Measurements from ENCODE around the gene RSRC2.
"Not testable (repeated sequence)": the region's sequence is repeated elsewhere in the genome, so short reads cannot be mapped to it uniquely, and the experiment has no call there.

DNA sequence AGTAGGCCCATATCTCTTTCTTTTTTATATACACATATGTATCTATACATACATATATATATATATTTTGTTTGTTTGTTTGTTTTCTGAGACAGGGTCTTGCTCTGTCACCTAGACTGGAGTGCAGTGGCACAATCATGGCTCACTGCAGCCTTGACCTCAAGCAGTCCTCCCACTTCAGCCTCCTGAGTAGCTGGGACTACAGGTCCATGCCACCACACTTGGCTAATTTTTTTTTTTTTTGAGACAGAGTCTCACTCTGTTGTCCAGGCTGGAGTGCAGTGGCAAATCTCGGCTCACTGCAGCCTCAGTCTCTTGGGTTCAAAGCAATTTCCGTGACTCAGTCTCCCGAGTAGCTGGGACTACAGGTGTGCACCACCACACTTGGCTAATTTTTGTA, 38.9 kb downstream of the RSRC2 start:
- TF ChIP-seq, protein P1, sequence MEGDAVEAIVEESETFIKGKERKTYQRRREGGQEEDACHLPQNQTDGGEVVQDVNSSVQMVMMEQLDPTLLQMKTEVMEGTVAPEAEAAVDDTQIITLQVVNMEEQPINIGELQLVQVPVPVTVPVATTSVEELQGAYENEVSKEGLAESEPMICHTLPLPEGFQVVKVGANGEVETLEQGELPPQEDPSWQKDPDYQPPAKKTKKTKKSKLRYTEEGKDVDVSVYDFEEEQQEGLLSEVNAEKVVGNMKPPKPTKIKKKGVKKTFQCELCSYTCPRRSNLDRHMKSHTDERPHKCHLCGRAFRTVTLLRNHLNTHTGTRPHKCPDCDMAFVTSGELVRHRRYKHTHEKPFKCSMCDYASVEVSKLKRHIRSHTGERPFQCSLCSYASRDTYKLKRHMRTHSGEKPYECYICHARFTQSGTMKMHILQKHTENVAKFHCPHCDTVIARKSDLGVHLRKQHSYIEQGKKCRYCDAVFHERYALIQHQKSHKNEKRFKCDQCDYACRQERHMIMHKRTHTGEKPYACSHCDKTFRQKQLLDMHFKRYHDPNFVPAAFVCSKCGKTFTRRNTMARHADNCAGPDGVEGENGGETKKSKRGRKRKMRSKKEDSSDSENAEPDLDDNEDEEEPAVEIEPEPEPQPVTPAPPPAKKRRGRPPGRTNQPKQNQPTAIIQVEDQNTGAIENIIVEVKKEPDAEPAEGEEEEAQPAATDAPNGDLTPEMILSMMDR (IDR thresholded peaks at IDR 0.05; ENCODE audit: borderline replicate concordance, extremely low read depth, low read length, poor library complexity, severe bottlenecking): not testable (repeated sequence)
- TF ChIP-seq EZH2 (IDR thresholded peaks at IDR 0.05; ENCODE audit: borderline replicate concordance, low read depth, low read length, severe bottlenecking): not testable (repeated sequence)
